Liver (tissue), 9 donors: Measurements from ENCODE around the gene CHST6. TPM values are rescaled to one million over a fixed set of nuclear protein-coding genes. Genes with fewer than 3 reads are reported as not detected.
"Not testable (repeated sequence)": the region's sequence is repeated elsewhere in the genome, so short reads cannot be mapped to it uniquely, and the experiment has no call there.

ENCODE experiments used
- DNase-seq: peaks from one replicate; pipeline ENCODE4 v3.0.0-alpha.2; 2017; ENCODE audit warnings: low spot score
- H3K27ac ChIP-seq, 2 donors: one replicate each; pipeline ENCODE4 v1.7.0; 2013; ENCODE audit warnings: inconsistent platforms in 2 of 2, low read length in 2 of 2, control low read depth in 1 of 2, low read depth in 1 of 2, mild to moderate bottlenecking in 1 of 2
- H3K27me3 ChIP-seq, 4 donors: one replicate each; pipeline versions ENCODE4 v1.6.1 to v1.7.0; 2013; ENCODE audit warnings: low read length in 3 of 4, inconsistent platforms in 1 of 4, mild to moderate bottlenecking in 1 of 4, moderate library complexity in 1 of 4; ENCODE audit not compliant: control insufficient read depth in 4 of 4, insufficient read depth in 4 of 4
- H3K36me3 ChIP-seq, 4 donors: one replicate each; pipeline versions ENCODE4 v1.6.1 to v1.7.0; 2013; ENCODE audit warnings: low read length in 3 of 4, mild to moderate bottlenecking in 3 of 4, low read depth in 1 of 4, moderate library complexity in 1 of 4; ENCODE audit not compliant: control insufficient read depth in 4 of 4, insufficient read depth in 3 of 4
- H3K4me1 ChIP-seq, 4 donors: one replicate each; pipeline versions ENCODE4 v1.6.1 to v1.7.0; 2013; ENCODE audit warnings: low read length in 3 of 4, mild to moderate bottlenecking in 3 of 4, moderate library complexity in 1 of 4; ENCODE audit not compliant: control insufficient read depth in 4 of 4, insufficient read depth in 4 of 4
- H3K4me3 ChIP-seq, 3 donors: one replicate each; pipeline versions ENCODE4 v1.6.1 to v1.7.0; 2013; ENCODE audit warnings: low read length in 3 of 3, control low read depth in 1 of 3, low read depth in 1 of 3, mild to moderate bottlenecking in 1 of 3
- H3K9ac ChIP-seq, 2 donors: one replicate each; pipeline ENCODE4 v1.7.0; 2013; ENCODE audit warnings: low read length in 2 of 2, mild to moderate bottlenecking in 2 of 2, moderate library complexity in 2 of 2, control low read depth in 1 of 2, low read depth in 1 of 2
- H3K9me3 ChIP-seq, 4 donors: one replicate each; pipeline versions ENCODE4 v1.6.1 to v1.7.0; 2013; ENCODE audit warnings: low read length in 3 of 4; ENCODE audit not compliant: control insufficient read depth in 4 of 4
- EGR1 ChIP-seq, 2 donors: IDR thresholded peaks; 2 replicates each; pipeline ENCODE4 v1.6.1; 2016 to 2018; ENCODE audit warnings: antibody characterized with exemption in 2 of 2, low read depth in 2 of 2
- GABPA ChIP-seq, 2 donors: IDR thresholded peaks in 1 of 2; conservative IDR thresholded peaks in 1 of 2; 2 replicates each; pipeline ENCODE4 v1.6.1; 2016; ENCODE audit warnings: antibody characterized with exemption in 2 of 2, mild to moderate bottlenecking in 1 of 2, moderate library complexity in 1 of 2
- MAX ChIP-seq: IDR thresholded peaks from 2 replicates; pipeline ENCODE4 v1.6.1; 2016; ENCODE audit warnings: antibody characterized with exemption
- SP1 ChIP-seq: IDR thresholded peaks from 2 replicates; pipeline ENCODE4 v1.6.1; 2018; ENCODE audit warnings: antibody characterized with exemption, mild to moderate bottlenecking
- WGBS: extraction: QIAGEN DNeasy Blood & Tissue Kit; methylation state at CpG from one replicate; pipeline ENCODE4 v1.1.7; 2013; 5-methylcytosine and 5-hydroxymethylcytosine counted together
- polyA plus RNA-seq, 2 donors: library from polyadenylated mRNA; stranded (reverse) in 1 of 2; unstranded in 1 of 2; fragments of 200-250 nt in 1 of 2; fragments of >200 nt in 1 of 2; fragmentation: Nextera tagmentation in 1 of 2; extraction: Ambion mirVana in 1 of 2; gene quantifications; one replicate each; pipeline versions ENCODE4 v1.2.1 to v1.2.3, GENCODE V29; 2013 to 2015
- total RNA-seq, 2 donors: library from RNA; depleted of rRNA; stranded (reverse); fragments of >200 nt; gene quantifications; one replicate each; pipeline ENCODE4 v1.2.3, GENCODE V29; 2014
- TF ChIP-seq, protein P1 (sequence below): IDR thresholded peaks from 2 replicates; pipeline ENCODE4 v1.6.1; 2016; ENCODE audit warnings: antibody characterized with exemption
- donor health status: healthy.
- donor health status: healthy.
- donor health status: healthy.
- donor health status: healthy.
- donor health status: healthy.

CHST6 gene
- total and polyA plus RNA-seq, 4 donors = under 0.01 to 0.17 TPM; not detected in 2

GRCh38 chr16:75432828-75433731 lies 62.2 kb downstream of the CHST6 start, which contains the start of gene CFDP1:
Gene CFDP1 (minus strand): TSS chr16:75433503. CDS start chr16:75433352, 151 bp downstream.
- Histone ChIP-seq H3K36me3 (no peaks in the 10 kb centered on the region), H3K9me3 (no peaks in the 10 kb centered on the region), H3K27me3 (no peaks in the 10 kb centered on the region), H3K27ac (peak within 1 kb of the TSS; percentile 95 to 97), H3K4me3 (peak within 1 kb of the TSS; percentile 71 to 99 (median 96)), H3K4me1 (peaks cover 0 to 16% (median 4%) of the 10 kb centered on the region in 4 donors), H3K9ac (peak within 1 kb of the TSS; percentile 71 to 75)
- WGBS = 1% methylated on average over 85 of the region's 85 CpGs
- TF ChIP-seq, protein P1, sequence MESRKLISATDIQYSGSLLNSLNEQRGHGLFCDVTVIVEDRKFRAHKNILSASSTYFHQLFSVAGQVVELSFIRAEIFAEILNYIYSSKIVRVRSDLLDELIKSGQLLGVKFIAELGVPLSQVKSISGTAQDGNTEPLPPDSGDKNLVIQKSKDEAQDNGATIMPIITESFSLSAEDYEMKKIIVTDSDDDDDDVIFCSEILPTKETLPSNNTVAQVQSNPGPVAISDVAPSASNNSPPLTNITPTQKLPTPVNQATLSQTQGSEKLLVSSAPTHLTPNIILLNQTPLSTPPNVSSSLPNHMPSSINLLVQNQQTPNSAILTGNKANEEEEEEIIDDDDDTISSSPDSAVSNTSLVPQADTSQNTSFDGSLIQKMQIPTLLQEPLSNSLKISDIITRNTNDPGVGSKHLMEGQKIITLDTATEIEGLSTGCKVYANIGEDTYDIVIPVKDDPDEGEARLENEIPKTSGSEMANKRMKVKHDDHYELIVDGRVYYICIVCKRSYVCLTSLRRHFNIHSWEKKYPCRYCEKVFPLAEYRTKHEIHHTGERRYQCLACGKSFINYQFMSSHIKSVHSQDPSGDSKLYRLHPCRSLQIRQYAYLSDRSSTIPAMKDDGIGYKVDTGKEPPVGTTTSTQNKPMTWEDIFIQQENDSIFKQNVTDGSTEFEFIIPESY = peak; percentile 38
- TF ChIP-seq EGR1 (IDR thresholded peaks at IDR 0.05; ENCODE audit: low read depth in 2 of 2) = peak in 1 of 2 donors; percentile 11
- peak; percentile 5 for TF ChIP-seq MAX
- TF ChIP-seq SP1 = no peak
- TF ChIP-seq GABPA (IDR thresholded peaks at IDR 0.05 in 1 of 2, conservative IDR thresholded peaks at IDR 0.05 in 1 of 2) = peak; percentile 66 to 89
- peak; percentile 94 for DNase-seq

DNA sequence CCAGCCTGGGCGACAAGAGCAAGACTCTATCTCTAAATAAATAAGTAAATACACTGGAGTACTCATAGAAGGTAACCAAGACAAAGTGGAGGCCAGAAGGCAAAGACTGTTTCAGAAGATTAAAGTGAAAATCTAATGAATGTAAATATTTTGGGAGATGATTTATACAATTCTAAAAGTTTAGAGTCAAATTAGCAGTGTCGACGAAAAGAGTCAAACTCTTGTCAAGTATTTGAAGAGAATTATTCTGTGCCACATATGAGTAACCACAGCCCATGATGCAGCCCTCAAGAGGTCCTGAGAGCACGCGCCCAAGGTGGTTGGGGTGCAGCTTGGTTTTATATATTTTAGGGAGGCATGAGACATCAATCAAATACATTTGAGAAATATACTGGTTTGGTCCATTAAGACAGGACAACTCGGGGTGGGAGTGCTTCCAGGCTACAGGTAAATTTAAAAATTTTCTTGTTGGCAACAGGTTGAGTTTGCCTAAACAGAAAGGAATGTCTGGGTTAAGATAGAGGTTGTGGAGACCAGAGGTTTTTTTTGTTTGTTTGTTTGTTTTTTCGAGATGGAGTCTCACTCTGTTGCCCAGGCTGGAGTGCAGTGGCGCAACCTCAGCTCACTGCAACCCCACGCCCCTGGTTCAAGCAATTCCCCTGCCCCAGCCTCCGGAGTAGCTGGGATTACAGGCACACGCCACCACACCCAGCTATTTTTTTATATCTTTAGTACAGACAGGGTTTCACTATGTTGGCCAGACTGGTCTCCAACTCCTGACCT lies 65.4 kb downstream of the CHST6 start:
- peaks cover 0 to 12% (median 4%) of the 10 kb centered on the region in 4 donors for H3K4me1 ChIP-seq
- DNase-seq = no peak
- 90% methylated on average over 11 of the region's 11 CpGs for WGBS
- H3K27me3 ChIP-seq = no peaks in the 10 kb centered on the region
- H3K9ac ChIP-seq = no peak overlapping the region
- no peaks in the 10 kb centered on the region for H3K9me3 ChIP-seq
- no peaks in the 10 kb centered on the region for H3K36me3 ChIP-seq
- no peak overlapping the region for H3K4me3 ChIP-seq
- no peak for TF ChIP-seq MAX
- no peak overlapping the region for H3K27ac ChIP-seq

- H3K36me3 ChIP-seq, DNase-seq, H3K9me3 ChIP-seq, H3K27ac ChIP-seq, H3K4me3 ChIP-seq, H3K27me3 ChIP-seq, H3K9ac ChIP-seq, H3K4me1 ChIP-seq: not testable (repeated sequence)
- 89% methylated on average over 2 of the region's 2 CpGs for WGBS
Measured at GRCh38 chr16:75426524-75426923, 68.7 kb downstream of the CHST6 start.
